ENCODE measurements around the gene TMEM259. TPM values are rescaled to one million over a fixed set of nuclear protein-coding genes. Genes with fewer than 3 reads are reported as not detected.

TMEM259 gene
- total and polyA plus RNA-seq, 7 donors: 67.1 to 133 (median 88.8) TPM

- no peak for ATAC-seq
- no peak for TF ChIP-seq CTCF (IDR thresholded peaks at IDR 0.05)
- no peak overlapping the region for H3K27ac ChIP-seq
- peaks cover 0 to 24% of the 10 kb centered on the region in 2 donors for H3K36me3 ChIP-seq (ENCODE audit: insufficient read depth in 1 of 2, low read depth in 1 of 2)
- 76 to 85% (median 83%) methylated on average over 7 to 11 of the region's 11 CpGs for WGBS, 3 donors
- intact Hi-C loops (cut with DNase I): no loop called here
- H3K4me1 ChIP-seq: no peaks in the 10 kb centered on the region
- no peaks in the 10 kb centered on the region for H3K27me3 ChIP-seq (ENCODE audit: insufficient read depth in 3 of 3, low read length in 2 of 3)
- no peak for DNase-seq
- no peak overlapping the region for H3K4me3 ChIP-seq
- H3K9me3 ChIP-seq: no peaks in the 10 kb centered on the region
Measured at GRCh38 chr19:963486-963951, 57.4 kb downstream of the TMEM259 start.

- H3K9me3 ChIP-seq: no peaks in the 10 kb centered on the region
- H3K4me1 ChIP-seq: no peaks in the 10 kb centered on the region
- ATAC-seq (no peak), DNase-seq (no peak)
- intact Hi-C loops (cut with DNase I): no loop called here
- H3K27ac ChIP-seq: no peak overlapping the region
- TF ChIP-seq CTCF (IDR thresholded peaks at IDR 0.05): no peak
- no peaks in the 10 kb centered on the region for H3K27me3 ChIP-seq (ENCODE audit: insufficient read depth in 3 of 3, low read length in 2 of 3)
- no peak overlapping the region for H3K4me3 ChIP-seq
- peaks cover 0 to 20% of the 10 kb centered on the region in 2 donors for H3K36me3 ChIP-seq (ENCODE audit: insufficient read depth in 1 of 2, low read depth in 1 of 2)
- WGBS, 3 donors: 87 to 92% (median 91%) methylated on average over 30 to 31 of the region's 31 CpGs
Measured at GRCh38 chr19:962683-963400, 58.1 kb downstream of the TMEM259 start.

GRCh38 chr19:961866-962620, 58.9 kb downstream of the TMEM259 start:
- no peaks in the 10 kb centered on the region for H3K9me3 ChIP-seq
- 77 to 86% (median 85%) methylated on average over 14 of the region's 14 CpGs for WGBS, 3 donors
- no peaks in the 10 kb centered on the region for H3K4me1 ChIP-seq
- peaks cover 0 to 15% of the 10 kb centered on the region in 2 donors for H3K36me3 ChIP-seq (ENCODE audit: insufficient read depth in 1 of 2, low read depth in 1 of 2)
- DNase-seq (no peak), ATAC-seq (no peak)
- intact Hi-C loops (cut with DNase I): no loop called here
- no peak for TF ChIP-seq CTCF (IDR thresholded peaks at IDR 0.05)
- H3K27me3 ChIP-seq (ENCODE audit: insufficient read depth in 3 of 3, low read length in 2 of 3): no peaks in the 10 kb centered on the region
- no peak overlapping the region for H3K27ac ChIP-seq
- no peak overlapping the region for H3K4me3 ChIP-seq

GRCh38 chr19:960601-960938, 60.4 kb downstream of the TMEM259 start:
- no peak for ATAC-seq
- H3K27me3 ChIP-seq (ENCODE audit: insufficient read depth in 3 of 3, low read length in 2 of 3): no peaks in the 10 kb centered on the region
- peaks cover 0 to 9% of the 10 kb centered on the region in 2 donors for H3K36me3 ChIP-seq (ENCODE audit: insufficient read depth in 1 of 2, low read depth in 1 of 2)
- DNase-seq: no peak
- H3K4me3 ChIP-seq: no peak overlapping the region
- intact Hi-C loops (cut with DNase I): no loop called here
- 71 to 78% (median 72%) methylated on average over 8 of the region's 8 CpGs for WGBS, 3 donors
- no peak for TF ChIP-seq CTCF (IDR thresholded peaks at IDR 0.05)
- no peak overlapping the region for H3K27ac ChIP-seq
- no peaks in the 10 kb centered on the region for H3K4me1 ChIP-seq
- H3K9me3 ChIP-seq: no peaks in the 10 kb centered on the region
